ENCODE measurements around the gene NOP53. TPM values are rescaled to one million over a fixed set of nuclear protein-coding genes. Genes with fewer than 3 reads are reported as not detected.
A peak's percentile ranks its signal among the peaks of the same experiment; 100 is the strongest.

Gene NOP53
- total and polyA plus RNA-seq, 2 donors (not counting 1 experiment from before 2014, with no cell fraction given): 59.6 to 60.8 TPM

DNA sequence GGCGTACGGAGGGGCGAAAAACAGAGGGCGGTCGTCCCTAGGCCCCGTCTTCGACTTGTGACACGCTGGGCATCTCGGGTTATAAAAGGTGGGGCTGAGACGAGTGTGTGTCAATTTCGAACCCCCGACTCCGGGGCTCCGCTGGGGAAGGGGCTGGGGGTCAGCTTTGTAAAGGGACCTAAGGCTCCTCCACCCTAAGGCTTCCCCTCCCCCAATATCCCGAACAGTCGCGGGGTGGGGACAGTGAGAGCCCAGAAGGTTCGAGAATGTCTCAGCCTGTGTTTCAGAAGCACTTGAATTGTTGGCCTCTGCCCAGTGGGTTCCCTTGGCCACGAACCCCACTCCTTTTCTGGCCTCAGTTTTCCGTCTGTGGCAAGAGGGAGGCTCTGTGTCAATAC, 33.6 kb downstream of the NOP53 start:
- H3K9ac ChIP-seq (ENCODE audit: insufficient read depth, low read length): peak overlapping the region; percentile 97
- no peak for TF ChIP-seq EZH2 (IDR thresholded peaks at IDR 0.05; ENCODE audit: low read length, missing control alignments)
- no peak for TF ChIP-seq CTCF (conservative IDR thresholded peaks at IDR 0.05 in 1 of 2, IDR thresholded peaks at IDR 0.05 in 1 of 2; ENCODE audit: low read depth in 1 of 2, low read length in 2 of 2)
- no peaks in the 10 kb centered on the region for H3K9me3 ChIP-seq (ENCODE audit: control insufficient read depth, insufficient read depth, low read depth, low read length)
- no peaks in the 10 kb centered on the region for H4K20me1 ChIP-seq (ENCODE audit: control insufficient read depth, extremely low read depth, insufficient read depth, low read length)
- H3K4me2 ChIP-seq (ENCODE audit: extremely low read depth, insufficient read depth, low read length): peak overlapping the region; percentile 84
- H2AFZ ChIP-seq (ENCODE audit: low read length): peak overlapping the region; percentile 12
- peaks cover 31% of the 10 kb centered on the region for H3K79me2 ChIP-seq (ENCODE audit: control insufficient read depth, insufficient read depth, low read length)
- peak overlapping the region; percentile 85 to 96 (median 88) for H3K4me3 ChIP-seq (replicated peaks in 1 of 4; ENCODE audit: control extremely low read depth in 1 of 4, insufficient read depth in 1 of 4, low read depth in 3 of 4, low read length in 4 of 4)
- H3K36me3 ChIP-seq (ENCODE audit: control insufficient read depth, insufficient read depth, low read length): peaks cover 10% of the 10 kb centered on the region
- peak in 1 of 2 donors; percentile 12 for DNase-seq (ENCODE audit: low read depth in 2 of 2)
- peaks cover 3% of the 10 kb centered on the region for H3K4me1 ChIP-seq (ENCODE audit: control insufficient read depth, extremely low read depth, insufficient read depth, low read length)
- H3K27me3 ChIP-seq (ENCODE audit: control insufficient read depth, insufficient read depth, low read length): no peaks in the 10 kb centered on the region
- H3K27ac ChIP-seq (ENCODE audit: insufficient read depth, low read length): peak overlapping the region; percentile 93

DNA sequence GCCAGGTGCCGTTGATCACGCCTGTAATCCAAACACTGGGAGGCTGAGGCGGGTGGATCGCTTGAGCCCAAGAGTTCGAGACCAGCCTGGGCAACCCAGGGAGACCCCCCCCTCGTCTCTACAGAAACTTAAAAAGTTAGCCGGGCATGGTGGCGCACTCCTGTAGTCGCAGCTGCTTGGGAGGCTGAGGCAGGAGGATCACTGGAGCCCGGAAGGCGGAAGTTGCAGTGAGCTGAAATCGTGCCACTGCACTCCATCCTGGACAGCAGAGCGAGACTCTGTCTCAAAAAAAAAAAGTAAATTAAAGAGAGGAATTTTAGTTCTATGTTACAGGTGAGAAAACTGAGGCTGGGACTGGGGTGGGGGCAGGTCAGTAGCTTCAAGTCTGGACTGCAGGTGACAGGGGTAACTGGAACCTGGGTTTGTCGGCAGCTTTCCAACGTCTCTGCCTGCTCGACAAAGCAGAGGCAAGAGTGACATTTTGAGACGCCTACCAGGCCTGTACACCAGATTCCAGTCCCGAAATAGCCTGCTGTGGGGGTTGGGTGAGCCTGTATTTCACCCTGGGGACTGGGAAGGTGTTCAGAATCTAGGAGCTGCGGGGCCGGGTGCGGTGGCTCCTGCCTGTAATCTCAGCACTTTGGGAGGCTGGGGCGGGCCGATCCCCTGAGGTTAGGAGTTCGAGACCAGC, 34.3 kb downstream of the NOP53 start:
- Histone ChIP-seq H3K27ac (ENCODE audit: insufficient read depth, low read length) (no peak overlapping the region), H4K20me1 (ENCODE audit: control insufficient read depth, extremely low read depth, insufficient read depth, low read length) (no peaks in the 10 kb centered on the region)
- DNase-seq (ENCODE audit: low read depth in 2 of 2): no peak

GRCh38 chr19:47780215-47780551, 34.8 kb downstream of the NOP53 start:
- Histone ChIP-seq H3K4me2 (ENCODE audit: extremely low read depth, insufficient read depth, low read length) (peak overlapping the region; percentile 84), H3K9me3 (ENCODE audit: control insufficient read depth, insufficient read depth, low read depth, low read length) (no peaks in the 10 kb centered on the region), H4K20me1 (ENCODE audit: control insufficient read depth, extremely low read depth, insufficient read depth, low read length) (no peaks in the 10 kb centered on the region), H3K27ac (ENCODE audit: insufficient read depth, low read length) (no peak overlapping the region), H3K9ac (ENCODE audit: insufficient read depth, low read length) (no peak overlapping the region), H3K4me3 (replicated peaks in 1 of 4; ENCODE audit: control extremely low read depth in 1 of 4, insufficient read depth in 1 of 4, low read depth in 3 of 4, low read length in 4 of 4) (peak overlapping the region in 3 of 4 experiments; percentile 85 to 96 (median 86)), H3K4me1 (ENCODE audit: control insufficient read depth, extremely low read depth, insufficient read depth, low read length) (peaks cover 3% of the 10 kb centered on the region), H2AFZ (ENCODE audit: low read length) (no peak overlapping the region), H3K36me3 (ENCODE audit: control insufficient read depth, insufficient read depth, low read length) (peaks cover 12% of the 10 kb centered on the region), H3K79me2 (ENCODE audit: control insufficient read depth, insufficient read depth, low read length) (peaks cover 31% of the 10 kb centered on the region), H3K27me3 (ENCODE audit: control insufficient read depth, insufficient read depth, low read length) (no peaks in the 10 kb centered on the region)
- TF ChIP-seq CTCF (conservative IDR thresholded peaks at IDR 0.05 in 1 of 2, IDR thresholded peaks at IDR 0.05 in 1 of 2; ENCODE audit: low read depth in 1 of 2, low read length in 2 of 2) (no peak), EZH2 (IDR thresholded peaks at IDR 0.05; ENCODE audit: low read length, missing control alignments) (no peak)
- DNase-seq (ENCODE audit: low read depth in 2 of 2): no peak

More for the DNA sequence above, 34.3 kb downstream of the NOP53 start:
- H2AFZ ChIP-seq (ENCODE audit: low read length): no peak overlapping the region
- TF ChIP-seq EZH2 (IDR thresholded peaks at IDR 0.05; ENCODE audit: low read length, missing control alignments) (no peak), CTCF (conservative IDR thresholded peaks at IDR 0.05 in 1 of 2, IDR thresholded peaks at IDR 0.05 in 1 of 2; ENCODE audit: low read depth in 1 of 2, low read length in 2 of 2) (no peak)
- H3K4me1 ChIP-seq (ENCODE audit: control insufficient read depth, extremely low read depth, insufficient read depth, low read length): peaks cover 3% of the 10 kb centered on the region
- H3K9ac ChIP-seq (ENCODE audit: insufficient read depth, low read length): no peak overlapping the region
- H3K36me3 ChIP-seq (ENCODE audit: control insufficient read depth, insufficient read depth, low read length): peaks cover 12% of the 10 kb centered on the region
- no peaks in the 10 kb centered on the region for H3K27me3 ChIP-seq (ENCODE audit: control insufficient read depth, insufficient read depth, low read length)
- peak overlapping the region; percentile 85 to 96 (median 88) for H3K4me3 ChIP-seq (replicated peaks in 1 of 4; ENCODE audit: control extremely low read depth in 1 of 4, insufficient read depth in 1 of 4, low read depth in 3 of 4, low read length in 4 of 4)
- peaks cover 31% of the 10 kb centered on the region for H3K79me2 ChIP-seq (ENCODE audit: control insufficient read depth, insufficient read depth, low read length)
- H3K4me2 ChIP-seq (ENCODE audit: extremely low read depth, insufficient read depth, low read length): peak overlapping the region; percentile 84
- H3K9me3 ChIP-seq (ENCODE audit: control insufficient read depth, insufficient read depth, low read depth, low read length): no peaks in the 10 kb centered on the region

All from fibroblast of lung (primary cell).